Left colon (tissue), 2 donors: ENCODE results near the gene MACROD2. TPM values are rescaled to one million over a fixed set of nuclear protein-coding genes. Genes with fewer than 3 reads are reported as not detected.
"Not testable (repeated sequence)": the region's sequence is repeated elsewhere in the genome, so short reads cannot be mapped to it uniquely, and the experiment has no call there.

Source experiments
- ATAC-seq: fragments of 200-7000 bp; cut with Tn5 transposase; one replicate; pipeline ENCODE4 v1.9.1; 2020; ENCODE audit warnings: mild to moderate bottlenecking, moderate library complexity
- DNase-seq, 2 donors: peaks; one replicate each; pipeline ENCODE4 v3.0.0-alpha.2; 2020
- intact Hi-C, 2 donors: fragments of 100-400 bp; cut with DNase I in 1 of 2; cut with micrococcal nuclease in 1 of 2; formaldehyde crosslinking; loops; one replicate each; pipeline versions ENCODE4 v1.11.2 to v1.14.0; 2022; cut with DNase I, micrococcal nuclease
- total RNA-seq, 2 donors: library from RNA; stranded (reverse); fragmentation: NEBNext Ultra II Directional; extraction: Animal tissue kit (Norgen Biotek cat#: 25700); gene quantifications; one replicate each; pipeline ENCODE4 v1.2.1, GENCODE V29; 2021
- donor health status: DM: no; HTN: no; CAD: no.
- donor health status: DM: yes; HTN: yes; CAD: no.

The MACROD2 gene
- total RNA-seq, 2 donors from 2014 or later, result 5.2 to 6.6 TPM

DNA sequence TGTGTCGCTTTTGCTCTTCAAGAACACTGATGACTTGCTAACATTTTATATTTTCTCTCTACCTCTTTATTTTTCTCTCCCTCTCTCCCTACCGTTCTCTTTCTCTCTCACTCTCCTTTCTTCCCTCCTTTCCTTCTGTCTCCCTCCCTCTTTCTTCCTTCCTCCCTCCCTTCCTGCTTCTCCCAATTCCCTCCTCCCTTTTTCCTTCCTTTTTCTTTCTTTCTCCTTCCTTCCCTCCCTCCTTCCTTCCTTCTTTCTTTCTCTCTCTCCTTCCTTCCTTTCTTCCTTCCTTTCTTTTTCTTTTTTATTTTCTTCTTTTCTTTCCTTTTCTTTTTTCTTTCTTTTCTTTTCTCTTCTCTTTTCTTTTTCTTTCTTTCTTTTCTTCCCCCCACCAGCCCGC, 1511.8 kb downstream of the MACROD2 start:
- DNase-seq (no peak), ATAC-seq (no peak)
- intact Hi-C loops, result no loop called here

DNA sequence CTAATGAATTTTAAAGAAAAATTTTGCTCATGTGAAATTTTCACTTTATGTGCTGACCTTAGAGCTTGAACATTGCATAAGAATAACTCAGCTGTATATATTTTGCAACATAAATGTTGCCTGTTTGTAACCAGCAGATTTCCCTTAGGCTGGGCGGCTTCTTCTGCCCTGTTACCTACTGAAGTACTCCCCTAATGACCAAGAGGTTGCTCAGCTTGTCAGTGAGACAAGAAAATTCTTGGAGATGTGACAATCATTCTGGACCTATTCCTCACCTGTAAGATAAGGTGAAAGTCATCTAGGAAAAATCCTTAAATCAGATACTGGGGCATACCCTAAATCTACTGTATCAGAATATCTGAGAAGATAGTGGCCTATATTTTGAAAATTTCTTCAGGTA, 1516.2 kb downstream of the MACROD2 start:
- intact Hi-C loops, result no loop called here
- DNase-seq (no peak), ATAC-seq (no peak)

DNA sequence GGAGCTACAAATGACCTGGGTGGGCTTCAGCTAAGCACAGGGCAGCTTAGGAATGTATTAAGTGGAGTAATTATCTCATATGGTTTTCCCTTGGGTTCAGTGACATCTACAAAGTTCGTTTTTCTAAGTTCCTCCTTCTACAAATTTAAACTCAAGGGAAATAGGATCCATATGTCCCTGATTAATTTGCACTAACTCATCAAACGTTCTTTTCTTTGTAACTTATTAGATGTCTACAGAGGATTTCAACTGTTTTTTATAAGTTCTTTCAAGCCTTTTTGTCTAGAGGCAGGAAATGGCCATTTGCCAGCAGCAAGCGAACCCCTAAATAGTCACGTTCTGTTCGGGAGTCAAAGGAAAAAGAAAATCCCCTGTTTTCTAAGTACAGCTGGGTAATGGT, 1517.6 kb downstream of the MACROD2 start:
- DNase-seq (no peak), ATAC-seq (no peak)
- intact Hi-C loops, result no loop called here

DNA sequence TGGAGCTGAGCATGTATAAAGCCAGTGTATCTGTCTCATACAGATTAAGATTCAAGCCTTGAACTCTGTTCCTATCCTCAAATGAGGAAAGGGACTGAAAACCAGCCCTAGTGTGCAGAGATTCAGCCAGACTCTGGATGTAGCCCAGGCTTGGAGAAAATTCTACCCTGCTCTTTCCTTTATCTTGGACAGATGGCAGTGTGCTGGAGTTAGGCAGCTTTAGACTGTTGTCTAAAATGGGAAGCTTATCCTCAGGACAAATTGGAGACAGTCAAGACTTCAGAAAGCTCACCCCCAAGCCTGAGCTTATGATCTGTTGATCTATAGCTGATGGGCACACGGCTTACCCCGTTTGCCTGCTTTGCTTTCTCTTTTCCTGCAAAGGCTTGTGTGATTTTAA, 1520.4 kb downstream of the MACROD2 start:
- ATAC-seq, result no peak
- DNase-seq, result no peak
- intact Hi-C loops, result no loop called here

DNA sequence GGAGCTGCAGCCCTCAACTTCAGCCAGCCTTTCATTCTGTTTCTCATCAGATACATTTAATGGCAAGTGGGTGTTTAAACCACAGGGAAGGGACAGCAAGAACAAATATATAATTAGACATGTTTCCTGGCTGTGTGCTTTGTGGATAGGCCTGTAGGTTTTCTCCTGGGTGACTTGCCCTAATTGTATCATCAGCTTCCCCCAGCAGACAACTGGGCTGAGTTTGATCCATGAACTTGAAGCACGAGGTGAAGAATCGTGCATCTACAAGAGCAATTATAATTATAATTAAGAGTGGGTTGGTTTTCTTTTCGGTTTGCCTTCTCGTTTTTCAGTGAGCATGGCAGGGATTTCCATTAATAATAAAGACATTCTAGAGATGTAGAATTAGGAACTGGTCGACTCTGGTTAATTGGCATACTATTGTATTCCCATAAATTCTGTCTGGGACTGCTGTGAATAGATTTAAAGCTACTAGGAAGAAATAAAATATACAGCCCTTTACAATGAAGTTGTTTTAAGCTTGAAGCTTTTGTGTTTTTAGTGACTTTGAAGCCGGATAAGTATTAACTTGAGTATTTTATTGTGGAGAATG, 1525.7 kb downstream of the MACROD2 start:
- DNase-seq (no peak), ATAC-seq (no peak)
- intact Hi-C loops, result no loop called here

DNA sequence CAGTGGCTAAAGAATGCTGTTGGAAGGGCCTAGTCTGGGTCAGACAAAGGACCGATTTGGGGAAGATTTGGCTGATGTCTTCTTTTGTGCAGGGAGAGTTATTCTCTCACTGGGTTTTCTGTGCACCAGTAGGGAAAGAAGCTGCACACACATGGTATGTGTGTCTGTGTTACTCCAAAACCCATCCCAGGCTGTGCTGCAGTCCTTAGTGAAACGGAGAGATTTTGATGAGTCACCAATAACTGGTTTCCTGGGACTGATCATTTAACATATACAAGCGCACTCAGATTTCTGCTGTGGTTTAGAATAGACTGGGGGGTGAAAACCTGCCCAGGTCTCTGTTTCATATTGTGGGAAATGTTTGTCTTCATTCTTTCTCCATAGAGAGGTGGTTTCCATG, 1528.1 kb downstream of the MACROD2 start:
- ATAC-seq, result no peak
- intact Hi-C loops, result no loop called here
- no peak for DNase-seq

DNA sequence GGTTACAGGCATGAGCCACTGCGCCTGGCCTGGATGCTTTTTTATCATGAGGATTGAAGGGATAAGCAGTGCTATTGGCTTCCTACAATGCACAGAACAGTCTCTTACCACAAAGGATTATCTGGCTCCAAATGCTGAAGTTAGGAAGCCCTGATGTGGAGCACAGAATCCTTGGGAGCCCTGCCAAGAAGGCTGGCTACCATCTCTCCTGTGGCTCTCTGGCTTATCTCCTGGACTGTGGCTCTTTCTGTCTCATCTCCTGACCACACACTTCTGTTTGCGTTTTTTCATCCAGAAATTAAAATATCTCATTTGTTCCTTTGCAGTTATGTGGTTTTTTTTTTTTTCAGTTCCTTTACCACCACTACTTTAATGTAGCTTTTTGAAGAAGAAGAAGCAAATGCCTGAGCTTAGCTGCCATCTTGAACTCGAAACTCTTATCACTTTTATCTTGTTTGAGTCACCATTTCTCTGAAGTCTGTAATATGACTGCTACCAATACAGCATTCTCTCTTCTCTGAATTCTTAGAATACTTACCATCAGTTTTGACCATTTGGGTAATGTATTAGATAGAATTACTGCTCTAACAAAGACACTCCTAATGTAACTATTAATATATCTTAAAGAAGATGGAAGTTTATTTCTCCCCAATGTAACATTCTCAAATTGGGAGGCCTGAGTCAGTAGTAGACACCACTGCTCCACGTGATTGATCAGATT, 1533.2 kb downstream of the MACROD2 start:
- no peak for DNase-seq
- ATAC-seq, result no peak
- intact Hi-C loops, result no loop called here

DNA sequence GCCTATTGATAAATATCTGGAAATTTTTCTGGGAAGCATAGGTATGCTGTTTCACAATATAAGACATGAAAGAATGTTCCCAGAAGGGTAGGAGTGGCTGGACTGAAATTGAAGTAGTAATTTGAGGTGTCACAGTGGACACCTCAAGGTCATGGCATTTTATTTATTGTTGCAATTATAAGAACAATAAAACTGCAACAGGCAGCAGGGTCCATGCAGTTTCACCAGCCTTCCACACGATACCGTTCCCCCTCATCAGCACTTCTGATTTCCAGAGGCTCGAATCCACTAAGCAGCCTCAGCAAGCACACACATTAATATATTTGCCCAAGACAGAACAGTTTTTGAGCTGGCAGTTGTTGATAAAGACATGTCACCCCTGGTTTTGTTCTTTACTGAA, 1540.5 kb downstream of the MACROD2 start:
- ATAC-seq (no peak), DNase-seq (no peak)
- intact Hi-C loops, result no loop called here

DNA sequence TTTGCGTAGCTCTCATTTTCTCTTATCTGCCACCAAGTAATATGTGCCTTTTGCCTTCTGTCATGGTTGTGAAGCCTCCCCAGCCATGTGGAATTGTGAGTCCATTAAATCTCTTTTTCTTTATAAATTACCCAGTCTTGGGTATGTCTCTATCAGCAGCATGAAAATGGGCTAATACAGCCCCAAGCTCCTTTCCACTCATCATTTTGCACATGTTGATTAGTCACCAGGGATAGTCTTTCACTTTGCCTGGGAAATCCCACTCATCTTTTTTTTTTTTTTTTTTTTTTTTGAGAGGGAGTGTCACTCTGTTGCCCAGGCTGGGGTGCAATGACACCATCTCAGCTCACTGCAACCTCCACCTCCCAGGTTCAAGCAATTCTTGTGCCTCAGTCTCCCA, 1541.9 kb downstream of the MACROD2 start:
- ATAC-seq, intact Hi-C loops: not testable (repeated sequence)

DNA sequence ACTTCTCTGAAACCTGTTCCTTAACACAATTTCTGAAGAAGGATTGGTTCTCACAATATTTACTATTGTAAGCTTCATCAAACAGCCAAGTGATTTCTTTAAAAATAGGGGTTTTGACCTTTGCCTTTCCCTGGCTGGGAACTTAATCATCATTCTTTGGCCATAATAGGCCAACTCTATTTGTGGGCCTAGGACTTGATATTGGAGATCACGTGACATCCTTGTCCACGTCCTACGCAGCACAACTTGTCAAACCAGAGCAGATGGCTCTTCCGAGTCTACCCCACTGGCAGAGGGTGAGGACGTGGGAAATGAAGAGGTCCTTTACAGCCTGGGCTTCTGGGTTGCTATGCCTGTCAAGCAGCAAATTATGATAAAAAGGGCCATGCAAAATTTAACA, 1547.3 kb downstream of the MACROD2 start:
- intact Hi-C loops, result no loop called here
- DNase-seq (no peak), ATAC-seq (no peak)

More for the DNA sequence above, 1541.9 kb downstream of the MACROD2 start:
- DNase-seq, result not testable (repeated sequence)

DNA sequence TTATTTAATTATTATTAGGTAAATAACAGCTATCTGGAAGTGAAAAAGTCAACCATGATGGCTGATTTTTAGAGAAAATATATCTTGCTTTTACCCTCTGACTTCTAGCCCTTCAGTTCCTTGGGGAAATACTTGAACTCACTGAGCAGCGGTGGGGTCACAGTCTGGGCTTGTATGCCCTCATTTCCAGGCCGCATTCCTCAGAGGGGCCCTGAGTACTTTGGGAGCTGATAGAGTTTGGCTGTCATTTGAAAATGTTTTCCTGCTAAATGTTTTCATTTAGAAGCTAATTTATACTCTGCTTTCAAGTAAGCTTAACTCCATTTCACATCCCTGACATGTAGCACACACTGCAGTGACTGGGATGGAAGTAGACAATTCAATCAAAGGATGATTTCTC, 1549.4 kb downstream of the MACROD2 start:
- no peak for ATAC-seq
- intact Hi-C loops, result no loop called here
- no peak for DNase-seq

DNA sequence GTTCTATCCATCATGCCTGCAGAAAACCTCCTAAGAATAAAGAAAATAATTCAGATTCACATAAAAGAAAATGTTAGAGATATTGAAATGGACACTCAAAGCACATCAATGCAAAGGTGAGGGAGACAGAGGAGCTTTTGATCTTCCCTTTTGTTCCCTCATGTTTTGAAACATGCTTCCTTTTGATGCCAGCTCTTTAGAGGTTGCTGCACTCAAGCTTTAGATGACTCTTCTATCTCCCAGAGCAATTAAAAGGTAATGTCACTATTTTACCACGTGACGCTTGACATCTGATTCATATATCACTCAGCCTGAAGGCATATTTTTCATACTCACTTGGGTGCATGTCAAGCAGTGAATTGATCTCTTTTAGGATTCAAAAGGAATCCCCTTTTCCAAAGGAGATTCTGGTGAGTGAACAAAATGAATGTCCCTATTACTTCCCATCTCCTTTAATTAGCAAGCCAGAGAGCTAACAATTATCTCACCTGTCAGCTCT, 1551.3 kb downstream of the MACROD2 start:
- intact Hi-C loops, result no loop called here
- ATAC-seq (no peak), DNase-seq (no peak)

DNA sequence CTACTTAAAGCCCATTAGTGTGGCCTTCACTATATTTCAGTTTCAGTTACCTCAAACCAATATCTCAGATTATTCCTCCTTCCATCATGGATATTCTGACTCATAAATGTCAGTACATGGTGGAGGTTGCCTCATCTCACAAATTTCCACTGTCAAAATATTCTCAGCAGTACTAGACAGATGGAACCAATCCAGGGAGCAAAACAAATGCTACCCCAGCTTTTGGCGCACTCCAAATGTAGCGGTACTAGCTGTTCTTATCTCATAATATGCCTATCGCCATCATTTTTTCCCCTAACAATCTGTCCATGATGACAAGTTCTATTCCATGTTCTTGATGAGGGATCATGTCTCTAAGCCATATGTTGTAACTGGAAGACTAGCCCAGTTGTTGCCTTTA, 1551.8 kb downstream of the MACROD2 start:
- intact Hi-C loops, result no loop called here
- ATAC-seq, result no peak

DNA sequence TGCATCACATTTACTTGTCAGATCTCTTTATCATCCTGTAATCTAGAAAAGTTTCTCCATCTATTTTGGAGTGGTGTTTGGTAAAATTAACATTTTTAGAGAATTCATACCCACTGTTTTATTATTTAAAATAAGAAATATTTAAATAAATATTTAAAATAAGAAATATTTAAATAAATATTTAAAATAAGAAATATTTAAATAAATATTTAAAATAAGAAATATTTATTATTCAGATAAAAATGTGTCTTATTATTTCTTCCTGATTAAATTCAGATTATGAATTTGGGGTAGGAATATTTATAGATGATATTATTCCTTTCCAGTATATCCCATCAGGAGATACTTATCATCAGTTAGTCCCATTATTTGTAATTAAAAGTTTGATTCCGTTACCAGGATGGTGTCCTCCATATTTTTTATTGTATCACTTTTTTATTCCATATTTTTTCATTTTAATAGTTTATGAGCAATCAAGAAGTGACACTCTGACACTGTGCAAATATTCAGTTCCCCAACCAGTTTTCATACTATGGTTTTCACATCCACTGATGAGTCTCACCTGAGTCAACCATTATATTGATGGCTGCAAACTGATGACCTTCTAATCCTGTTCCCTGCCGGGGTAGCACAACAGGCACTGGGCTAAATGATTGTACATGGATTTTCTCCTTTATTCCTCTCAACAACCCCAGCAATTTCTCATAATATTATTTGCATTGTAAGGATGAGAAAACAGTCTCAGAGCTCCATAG, 1555.0 kb downstream of the MACROD2 start:
- DNase-seq (no peak), ATAC-seq (no peak)
- intact Hi-C loops, result no loop called here

More for the DNA sequence above, 1551.8 kb downstream of the MACROD2 start:
- no peak for DNase-seq

DNA sequence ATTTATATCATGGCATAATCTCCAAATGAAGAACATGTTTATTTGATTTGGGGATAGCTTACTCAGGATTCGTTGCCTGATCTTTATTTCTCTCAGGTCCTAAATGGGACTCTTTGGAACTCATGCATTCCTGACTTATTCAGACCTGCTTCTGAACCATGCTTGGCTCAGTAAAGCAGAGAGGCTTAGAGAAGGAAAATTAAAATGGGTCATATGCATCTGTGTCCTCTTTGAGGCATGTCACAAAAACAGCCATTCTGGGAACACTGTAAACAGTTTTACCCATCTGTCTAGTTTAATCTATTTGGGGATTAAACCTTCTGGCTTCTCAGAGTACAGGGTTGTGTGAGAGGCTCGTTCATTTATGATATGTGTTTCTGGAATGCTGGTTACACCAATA, 1560.6 kb downstream of the MACROD2 start:
- intact Hi-C loops, result no loop called here
- no peak for ATAC-seq
- no peak for DNase-seq

DNA sequence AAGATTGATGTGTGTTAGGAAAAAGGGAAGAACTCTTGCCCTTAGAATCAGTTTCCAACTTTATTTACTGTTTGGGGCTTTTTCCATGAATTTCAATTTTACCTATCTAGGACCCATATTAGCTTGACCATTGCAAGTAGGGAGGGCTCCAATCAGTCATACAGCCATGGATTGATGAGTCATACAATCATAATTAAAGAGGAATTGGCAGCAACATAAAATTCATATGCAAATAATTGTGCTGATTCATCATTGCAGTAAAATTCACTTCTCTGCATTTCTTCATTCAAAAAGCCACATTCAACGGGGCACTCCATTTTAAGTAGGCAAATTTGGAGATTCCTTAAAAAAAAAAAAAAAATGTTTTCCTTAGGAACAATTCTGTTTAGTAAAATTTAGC, 1561.6 kb downstream of the MACROD2 start:
- intact Hi-C loops, result no loop called here
- ATAC-seq (no peak), DNase-seq (no peak)

DNA sequence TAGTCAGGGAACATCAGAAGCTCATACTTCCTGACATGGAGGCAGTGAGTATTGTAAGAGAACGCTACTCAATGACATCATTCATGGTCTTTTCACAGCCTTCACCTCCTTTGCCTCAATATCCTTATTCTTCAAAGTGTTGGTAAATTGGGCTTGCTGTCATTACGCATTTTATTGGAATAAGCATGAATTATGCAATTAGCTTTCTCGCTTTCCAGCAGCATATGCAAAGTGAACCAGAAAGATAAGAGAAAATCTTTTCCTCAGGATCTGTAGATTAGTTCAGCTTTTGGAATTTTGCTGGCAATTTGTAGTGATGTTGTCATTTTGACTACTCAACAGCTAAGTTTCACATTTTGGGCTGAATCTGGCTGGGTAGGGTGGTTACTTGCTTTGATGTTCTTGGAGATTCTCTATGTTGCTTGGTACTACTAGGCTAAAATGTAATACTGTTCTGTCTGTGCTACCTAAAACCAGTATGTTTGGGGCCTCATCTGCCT, 1565.8 kb downstream of the MACROD2 start:
- DNase-seq (no peak), ATAC-seq (no peak)
- intact Hi-C loops, result no loop called here

DNA sequence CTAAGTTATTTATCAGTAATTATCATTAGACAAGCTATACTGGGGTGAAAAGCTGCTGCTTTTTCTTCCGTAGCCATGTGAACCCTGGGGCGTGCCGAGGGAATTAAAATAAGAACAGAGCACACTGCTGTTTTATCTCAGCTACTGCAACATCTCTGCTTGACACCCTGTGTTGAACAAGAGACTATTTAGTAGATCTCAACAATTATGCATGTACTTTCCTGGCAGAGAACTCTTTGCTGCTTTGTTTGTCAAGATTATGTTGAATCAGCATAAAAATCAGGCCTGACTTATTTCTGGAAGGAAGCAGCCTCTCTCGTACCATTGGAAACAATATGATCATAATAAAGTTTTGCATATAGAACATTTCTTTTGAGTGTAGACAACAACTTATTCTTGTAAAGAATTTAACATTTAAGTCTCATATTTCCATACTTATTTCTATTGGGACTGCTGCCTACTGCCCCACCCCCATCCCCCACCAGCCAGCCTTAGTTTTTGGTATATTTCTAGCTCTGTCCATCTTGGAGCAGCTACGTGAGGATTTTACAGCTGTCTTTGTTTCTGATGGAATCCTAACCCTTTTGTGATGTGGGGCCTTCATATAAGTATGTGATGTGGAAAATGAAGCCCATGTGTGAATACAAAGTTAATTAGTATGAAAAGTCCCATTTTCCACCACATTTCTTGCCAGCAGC, 1566.5 kb downstream of the MACROD2 start:
- ATAC-seq (no peak), DNase-seq (no peak)
- intact Hi-C loops, result no loop called here

DNA sequence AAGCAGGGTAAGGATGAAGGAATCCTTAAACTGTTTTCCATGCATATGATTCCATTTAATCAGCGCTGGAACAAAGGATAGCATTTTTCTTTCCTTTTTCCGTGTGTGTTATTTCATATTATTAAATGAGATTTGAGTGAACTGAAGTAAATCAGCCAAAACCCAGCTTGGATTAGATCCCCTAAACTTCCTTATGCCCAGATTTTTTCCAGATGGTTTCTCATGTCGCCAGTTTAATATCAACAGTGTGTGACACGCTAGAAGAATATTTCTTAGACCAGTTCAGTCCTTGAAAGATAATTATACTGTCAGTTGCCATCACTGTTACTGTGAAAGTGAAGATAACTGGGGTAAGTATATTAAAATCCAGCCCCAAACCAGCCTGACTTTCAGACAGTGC, 1568.5 kb downstream of the MACROD2 start:
- intact Hi-C loops, result no loop called here
- DNase-seq (no peak), ATAC-seq (no peak)
